Skeletal muscle satellite cell (primary cell): ENCODE data around the gene MCM6. TPM values are rescaled to one million over a fixed set of nuclear protein-coding genes. Genes with fewer than 3 reads are reported as not detected.

ENCODE experiments used
- H3K27me3 ChIP-seq: 2 replicates; pipeline ENCODE4 v1.7.0; 2013; ENCODE audit warnings: low read length; ENCODE audit not compliant: control insufficient read depth, insufficient read depth
- H3K36me3 ChIP-seq: 2 replicates; pipeline ENCODE4 v1.7.0; 2013; ENCODE audit warnings: mild to moderate bottlenecking, control low read depth, low read length; ENCODE audit not compliant: insufficient read depth
- H3K4me1 ChIP-seq: 2 replicates; pipeline ENCODE4 v1.7.0; 2013; ENCODE audit warnings: low read length; ENCODE audit not compliant: control insufficient read depth, insufficient read depth
- H3K4me2 ChIP-seq: 2 replicates; pipeline ENCODE4 v1.7.0; 2013; ENCODE audit warnings: mild to moderate bottlenecking, low read length
- H3K4me3 ChIP-seq: 2 replicates; pipeline ENCODE4 v1.7.0; 2013; ENCODE audit warnings: low read length
- H3K9ac ChIP-seq: 2 replicates; pipeline ENCODE4 v1.7.0; 2013; ENCODE audit warnings: mild to moderate bottlenecking, low read depth, low read length, moderate library complexity
- H3K9me3 ChIP-seq: replicated peaks from 2 replicates; pipeline ENCODE4 v1.7.0; 2013; ENCODE audit warnings: mild to moderate bottlenecking, control low read depth, low read length
- total RNA-seq: library from RNA; depleted of rRNA; stranded (reverse); fragments of >200 nt; gene quantifications from 2 replicates; pipeline ENCODE4 v1.2.3, GENCODE V29; 2012; rRNA removed

MCM6 gene
- total RNA-seq, result 15.2 and 18.1 TPM in 2 replicates

- Histone ChIP-seq H3K36me3 (no peaks in the 10 kb centered on the region), H3K9me3 (no peaks in the 10 kb centered on the region), H3K4me3 (peak within 1 kb of the TSS; percentile 84), H3K27me3 (no peaks in the 10 kb centered on the region), H3K4me2 (peak within 1 kb of the TSS; percentile 91), H3K9ac (peak within 1 kb of the TSS; percentile 82), H3K4me1 (peaks cover 25% of the 10 kb centered on the region)
Observed at GRCh38 chr2:135876066-135876711, at the start of gene MCM6. Gene MCM6 (minus strand): TSS chr2:135876443. CDS start chr2:135876365, 78 bp downstream.

- Histone ChIP-seq H3K27me3 (no peaks in the 10 kb centered on the region), H3K4me2 (peak overlapping the region; percentile 30), H3K9me3 (no peaks in the 10 kb centered on the region), H3K4me3 (no peak overlapping the region), H3K9ac (no peak overlapping the region), H3K36me3 (peaks cover 21% of the 10 kb centered on the region), H3K4me1 (peaks cover 14% of the 10 kb centered on the region)
Observed at GRCh38 chr2:135925571-135925970, 49.3 kb upstream of the MCM6 start.

GRCh38 chr2:135916207-135916606 lies 40.0 kb upstream of the MCM6 start:
- Histone ChIP-seq H3K27me3 (no peaks in the 10 kb centered on the region), H3K4me1 (no peaks in the 10 kb centered on the region), H3K9ac (no peak overlapping the region), H3K4me2 (no peak overlapping the region), H3K4me3 (no peak overlapping the region), H3K9me3 (no peaks in the 10 kb centered on the region), H3K36me3 (peaks cover 16% of the 10 kb centered on the region)

DNA sequence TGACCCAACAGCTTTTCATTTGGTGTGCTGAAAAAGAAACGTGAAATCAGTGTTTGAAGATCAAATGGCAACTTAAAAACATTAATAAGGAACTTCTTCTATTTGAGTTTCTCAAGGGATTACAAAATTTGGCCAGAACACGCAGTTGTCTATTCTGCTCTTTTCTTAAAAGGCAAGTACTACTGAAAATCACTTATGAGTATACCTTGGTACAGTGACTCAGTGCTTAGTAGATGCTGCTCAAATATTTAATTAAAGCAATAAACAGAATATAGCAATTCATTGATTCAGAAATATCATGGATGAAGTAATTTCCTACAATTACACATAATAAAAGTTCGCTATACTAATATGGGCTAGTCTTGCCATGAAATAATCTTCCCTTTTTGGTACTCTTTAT lies 38.2 kb upstream of the MCM6 start:
- H3K9me3 ChIP-seq, result no peaks in the 10 kb centered on the region
- H3K4me3 ChIP-seq, result no peak overlapping the region
- no peaks in the 10 kb centered on the region for H3K27me3 ChIP-seq
- H3K9ac ChIP-seq, result no peak overlapping the region
- H3K36me3 ChIP-seq, result peaks cover 16% of the 10 kb centered on the region
- no peaks in the 10 kb centered on the region for H3K4me1 ChIP-seq
- no peak overlapping the region for H3K4me2 ChIP-seq

DNA sequence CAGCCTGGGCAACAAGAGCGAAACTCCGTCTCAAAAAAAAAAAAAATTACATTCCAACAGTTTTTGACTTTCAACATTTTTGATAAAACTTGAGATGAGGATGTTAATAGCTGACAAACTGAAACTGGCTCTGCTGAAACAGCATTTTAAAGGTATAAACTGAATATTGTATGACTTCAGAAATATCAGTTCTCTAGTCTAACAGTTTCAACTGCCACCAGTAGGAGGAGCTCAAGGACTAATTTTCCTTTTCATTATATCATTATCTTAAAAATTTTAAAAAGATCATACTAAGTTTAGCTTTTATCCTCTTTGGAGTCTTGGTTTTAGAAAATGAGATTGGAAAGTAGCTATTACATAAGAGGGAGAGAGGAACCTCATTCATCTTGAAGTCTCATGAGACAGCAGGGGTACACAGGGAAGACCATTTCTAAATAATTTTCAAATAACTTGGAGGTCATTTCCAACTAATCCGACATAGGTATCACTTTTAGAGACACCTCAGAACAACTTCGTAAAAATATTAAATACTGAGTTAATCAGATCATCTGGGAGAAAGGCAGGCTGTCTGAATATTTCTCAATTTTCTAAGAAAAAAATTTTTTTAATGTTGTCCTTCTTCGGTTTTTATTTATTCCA lies 37.6 kb upstream of the MCM6 start:
- H3K9ac ChIP-seq, result no peak overlapping the region
- no peak overlapping the region for H3K4me3 ChIP-seq
- H3K4me2 ChIP-seq, result no peak overlapping the region
- no peaks in the 10 kb centered on the region for H3K27me3 ChIP-seq
- H3K36me3 ChIP-seq, result peaks cover 19% of the 10 kb centered on the region
- no peaks in the 10 kb centered on the region for H3K9me3 ChIP-seq
- H3K4me1 ChIP-seq, result no peaks in the 10 kb centered on the region

DNA sequence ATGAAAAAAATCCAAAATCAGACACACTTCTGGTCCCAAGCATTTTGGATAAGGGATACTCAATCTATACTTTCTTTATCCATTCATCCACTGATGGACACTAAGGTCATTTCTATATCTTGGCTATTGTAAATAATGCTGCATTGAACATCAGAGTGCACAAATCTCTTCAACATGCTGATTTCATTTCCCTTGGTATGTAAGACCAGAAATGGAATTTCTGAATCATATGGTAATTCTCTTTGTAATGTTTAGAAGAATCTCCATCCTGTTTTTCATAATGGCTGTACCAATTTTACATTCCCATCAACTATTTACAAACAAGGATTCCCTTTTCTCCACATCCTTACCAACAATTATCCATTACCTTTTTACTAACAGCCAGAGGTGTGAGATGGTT lies 33.7 kb upstream of the MCM6 start:
- Histone ChIP-seq H3K36me3 (peaks cover 27% of the 10 kb centered on the region), H3K27me3 (no peaks in the 10 kb centered on the region), H3K4me3 (no peak overlapping the region), H3K4me1 (no peaks in the 10 kb centered on the region), H3K9me3 (no peaks in the 10 kb centered on the region), H3K4me2 (no peak overlapping the region), H3K9ac (no peak overlapping the region)

- Histone ChIP-seq H3K4me1 (peaks cover 3% of the 10 kb centered on the region), H3K9ac (no peak overlapping the region), H3K36me3 (peaks cover 24% of the 10 kb centered on the region), H3K4me2 (no peak overlapping the region), H3K27me3 (no peaks in the 10 kb centered on the region), H3K4me3 (no peak overlapping the region), H3K9me3 (no peaks in the 10 kb centered on the region)
Observed at GRCh38 chr2:135905679-135906078, 29.4 kb upstream of the MCM6 start.

DNA sequence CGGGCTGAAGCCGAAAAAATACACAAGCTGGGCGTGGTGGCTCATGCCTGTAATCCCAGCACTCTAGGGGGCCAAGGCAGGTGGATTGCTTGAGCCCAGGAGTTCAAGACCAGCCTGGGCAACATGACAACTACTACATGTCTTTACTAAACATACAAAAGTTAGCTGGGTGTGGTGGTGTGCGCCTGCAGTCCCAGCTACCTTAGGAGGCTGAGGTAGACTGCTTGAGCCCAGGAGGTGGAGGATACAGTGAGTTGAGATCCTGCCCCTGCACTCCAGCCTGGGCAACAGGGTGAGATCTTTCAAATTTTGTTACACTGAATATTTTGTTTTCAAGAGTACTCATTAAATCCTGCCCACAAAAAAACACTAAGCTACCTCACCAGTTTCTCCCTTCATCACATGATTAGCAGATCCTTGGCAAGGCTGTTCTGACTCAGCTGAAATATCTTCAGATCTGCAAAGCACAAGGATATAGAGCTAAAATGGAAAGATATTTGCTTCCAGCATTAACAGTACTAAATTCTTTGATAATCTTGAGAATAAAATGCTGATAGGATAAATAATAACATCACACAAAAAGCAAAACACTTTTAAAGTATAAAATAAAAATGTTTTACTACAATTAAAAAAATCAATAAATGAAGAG lies 28.2 kb upstream of the MCM6 start:
- H3K4me3 ChIP-seq, result no peak overlapping the region
- H3K4me2 ChIP-seq, result no peak overlapping the region
- peaks cover 3% of the 10 kb centered on the region for H3K4me1 ChIP-seq
- peaks cover 20% of the 10 kb centered on the region for H3K36me3 ChIP-seq
- H3K9me3 ChIP-seq, result no peaks in the 10 kb centered on the region
- H3K9ac ChIP-seq, result no peak overlapping the region
- no peaks in the 10 kb centered on the region for H3K27me3 ChIP-seq

DNA sequence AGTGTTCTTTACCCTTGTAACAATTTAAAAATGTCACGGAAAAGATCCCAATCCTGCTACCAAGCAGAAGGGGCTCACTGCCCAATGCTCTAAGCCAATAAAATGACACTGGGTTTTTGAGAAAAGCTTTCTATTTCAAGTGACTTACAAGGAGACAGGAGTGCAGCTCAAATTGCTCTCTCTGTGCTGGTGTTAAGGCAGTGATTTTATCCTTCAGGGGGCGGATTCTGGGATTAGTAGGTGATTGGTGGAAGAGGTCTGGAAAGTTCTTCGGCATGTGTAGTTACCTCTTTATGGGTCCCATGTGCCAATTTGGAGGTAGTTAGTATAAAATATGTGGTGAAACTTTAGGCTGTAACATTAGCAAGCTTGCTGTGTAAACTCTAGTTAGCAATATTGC lies 27.4 kb upstream of the MCM6 start:
- peaks cover 3% of the 10 kb centered on the region for H3K4me1 ChIP-seq
- no peak overlapping the region for H3K9ac ChIP-seq
- H3K4me3 ChIP-seq, result no peak overlapping the region
- H3K4me2 ChIP-seq, result no peak overlapping the region
- no peaks in the 10 kb centered on the region for H3K9me3 ChIP-seq
- H3K36me3 ChIP-seq, result peaks cover 17% of the 10 kb centered on the region
- no peaks in the 10 kb centered on the region for H3K27me3 ChIP-seq

DNA sequence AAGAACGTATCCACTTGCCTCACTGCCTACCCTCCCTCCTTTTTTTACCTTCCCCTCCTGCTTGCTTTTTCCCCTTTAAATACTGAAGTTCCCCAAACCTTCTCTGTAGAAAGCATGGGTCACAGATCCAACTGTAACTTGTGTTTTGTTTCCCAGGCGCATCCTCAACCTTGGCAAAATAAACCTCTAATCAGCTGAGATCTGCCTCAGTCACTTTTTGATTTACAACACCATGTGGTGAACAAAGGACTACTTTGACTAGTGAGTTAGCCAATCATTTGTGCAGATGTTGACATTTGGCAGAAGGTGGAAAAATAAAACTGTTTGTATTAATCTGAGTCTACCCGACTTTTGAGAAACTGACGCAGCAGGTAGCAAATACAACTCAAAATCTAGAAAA lies 23.3 kb upstream of the MCM6 start:
- Histone ChIP-seq H3K9me3 (no peaks in the 10 kb centered on the region), H3K36me3 (peaks cover 8% of the 10 kb centered on the region), H3K9ac (no peak overlapping the region), H3K4me1 (peaks cover 3% of the 10 kb centered on the region), H3K27me3 (no peaks in the 10 kb centered on the region), H3K4me2 (no peak overlapping the region), H3K4me3 (no peak overlapping the region)

DNA sequence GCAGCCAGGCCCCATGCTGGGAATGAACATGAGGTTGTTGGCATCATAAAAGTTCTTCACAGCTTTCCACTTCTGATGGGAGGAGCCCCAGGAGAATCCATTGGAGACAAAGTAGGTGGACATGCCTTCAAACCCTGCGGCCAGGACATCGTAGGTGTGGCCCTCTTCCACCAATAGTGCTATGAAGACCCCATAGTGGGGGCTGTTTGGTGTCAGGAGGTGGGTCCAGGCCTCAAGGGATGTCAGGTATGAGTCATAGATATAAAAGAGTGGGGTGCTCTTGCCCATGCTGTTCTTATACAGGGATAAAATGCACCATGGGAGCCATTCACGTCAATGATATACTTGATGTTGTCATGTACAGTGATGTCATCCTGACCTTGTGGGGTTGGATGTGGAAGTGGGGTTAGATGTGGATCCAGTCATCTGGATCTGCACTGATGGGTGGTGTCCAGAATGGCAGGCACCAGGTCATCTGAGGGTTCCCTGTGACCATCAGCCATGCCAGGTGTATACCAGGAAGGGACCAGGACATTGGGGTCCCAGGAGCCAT lies 22.1 kb upstream of the MCM6 start:
- no peak overlapping the region for H3K4me2 ChIP-seq
- H3K4me1 ChIP-seq, result no peaks in the 10 kb centered on the region
- no peaks in the 10 kb centered on the region for H3K9me3 ChIP-seq
- H3K27me3 ChIP-seq, result no peaks in the 10 kb centered on the region
- no peaks in the 10 kb centered on the region for H3K36me3 ChIP-seq
- no peak overlapping the region for H3K9ac ChIP-seq
- no peak overlapping the region for H3K4me3 ChIP-seq
